GM18858 (cell line): Measurements from ENCODE around the gene KAT2A.

Source experiments
- ATAC-seq: cut with Tn5 transposase; IDR thresholded peaks from one replicate; pipeline ENCODE4 v1.9.1; 2021; ENCODE audit not compliant: unreplicated experiment

KAT2A gene

GRCh38 chr17:42116705-42117396, 4.3 kb downstream of the KAT2A start:
- no peak for ATAC-seq

DNA sequence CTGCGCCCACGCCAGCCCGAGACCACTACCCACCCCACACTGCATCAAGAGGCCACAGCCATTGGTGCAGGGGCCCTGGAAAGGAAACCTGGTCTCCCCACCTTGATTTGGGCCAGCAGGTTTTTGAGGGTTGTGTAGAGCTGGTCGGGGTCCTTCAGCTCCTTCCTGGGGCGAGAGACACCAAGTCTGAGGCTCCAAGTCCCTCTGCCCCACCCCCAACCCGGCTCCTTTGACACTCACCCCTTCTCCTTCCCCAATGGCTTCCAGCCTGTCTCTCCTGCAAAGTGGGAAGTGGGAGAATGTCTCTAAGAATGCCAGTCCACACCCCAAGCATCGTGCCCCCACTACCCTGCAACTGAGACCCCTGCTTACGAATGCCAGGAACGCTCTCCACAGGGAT, 7.0 kb downstream of the KAT2A start:
- ATAC-seq = no peak

DNA sequence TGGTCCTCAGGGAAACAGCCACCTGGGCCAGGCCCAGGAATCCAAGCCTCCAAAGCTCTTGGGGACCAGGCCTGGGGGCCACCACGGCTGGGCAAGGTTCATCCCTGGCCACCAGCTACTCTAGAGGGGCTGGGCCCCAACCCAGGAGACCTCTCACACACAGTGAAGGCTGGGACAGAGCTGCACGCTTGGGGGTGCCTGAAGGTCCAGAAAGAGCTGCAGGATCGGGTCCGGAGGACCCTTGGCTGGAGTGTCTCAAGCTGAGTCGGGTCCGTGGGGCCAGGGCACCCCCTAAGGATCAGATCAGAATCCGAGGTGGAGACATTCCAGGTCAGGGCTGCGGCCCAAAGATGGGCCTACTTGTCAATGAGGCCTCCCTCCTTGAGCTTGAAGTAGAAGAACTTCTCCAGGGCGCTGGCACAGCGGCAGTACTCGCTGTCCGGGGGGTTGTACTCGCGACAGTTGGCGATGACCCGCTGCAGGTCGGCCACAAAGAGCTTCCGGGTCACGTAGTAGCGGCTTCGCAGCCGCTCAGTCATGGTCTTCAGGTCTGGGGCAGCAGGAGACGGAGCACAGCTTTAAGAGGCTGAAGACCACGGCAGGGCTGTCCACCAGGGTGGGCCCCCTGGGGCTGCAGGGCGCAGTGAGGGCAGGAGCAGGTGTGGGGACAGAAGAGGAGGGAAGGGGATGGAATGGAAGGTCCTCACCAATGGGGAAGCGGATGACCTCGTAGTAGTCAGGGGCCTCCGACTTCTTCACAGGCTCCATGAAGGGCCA, 7.7 kb downstream of the KAT2A start:
- ATAC-seq = no peak

DNA sequence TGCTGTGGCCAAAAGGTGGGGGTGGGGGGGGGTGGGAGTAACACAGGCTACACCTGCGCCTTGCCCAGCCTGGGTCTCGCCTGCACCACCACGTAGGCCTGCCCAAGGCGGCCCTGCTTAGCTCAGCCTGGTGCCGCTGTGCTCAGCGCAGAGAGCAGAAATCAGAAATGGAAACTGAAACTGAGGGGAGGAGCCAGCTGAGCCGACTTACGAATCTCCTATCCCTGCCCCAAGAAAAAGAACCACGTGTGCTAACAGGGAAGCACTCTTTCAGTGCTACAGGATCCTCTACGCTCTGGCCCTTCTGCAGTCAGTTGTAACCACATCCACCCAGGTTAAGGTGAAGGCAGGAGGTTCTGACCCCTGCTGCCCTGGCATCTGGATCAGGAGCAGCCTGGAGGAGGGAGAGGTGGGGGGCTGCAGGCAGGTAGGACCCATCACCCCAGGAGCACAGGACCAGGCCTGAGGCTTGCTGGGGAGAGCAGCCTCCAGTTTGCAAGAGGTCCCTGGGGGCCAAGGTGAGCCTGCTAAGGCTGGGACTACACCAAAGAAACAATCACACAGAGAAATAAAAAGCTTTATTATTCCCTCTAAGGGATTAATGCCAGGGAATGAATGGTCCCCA, 8.5 kb downstream of the KAT2A start, which contains the start of gene DHX58:
DHX58 (minus strand) TSS at position 163 of the 625 bp plus-strand sequence. CDS start 822 bp downstream, outside the sequence.
- peak; percentile 55 for ATAC-seq

DNA sequence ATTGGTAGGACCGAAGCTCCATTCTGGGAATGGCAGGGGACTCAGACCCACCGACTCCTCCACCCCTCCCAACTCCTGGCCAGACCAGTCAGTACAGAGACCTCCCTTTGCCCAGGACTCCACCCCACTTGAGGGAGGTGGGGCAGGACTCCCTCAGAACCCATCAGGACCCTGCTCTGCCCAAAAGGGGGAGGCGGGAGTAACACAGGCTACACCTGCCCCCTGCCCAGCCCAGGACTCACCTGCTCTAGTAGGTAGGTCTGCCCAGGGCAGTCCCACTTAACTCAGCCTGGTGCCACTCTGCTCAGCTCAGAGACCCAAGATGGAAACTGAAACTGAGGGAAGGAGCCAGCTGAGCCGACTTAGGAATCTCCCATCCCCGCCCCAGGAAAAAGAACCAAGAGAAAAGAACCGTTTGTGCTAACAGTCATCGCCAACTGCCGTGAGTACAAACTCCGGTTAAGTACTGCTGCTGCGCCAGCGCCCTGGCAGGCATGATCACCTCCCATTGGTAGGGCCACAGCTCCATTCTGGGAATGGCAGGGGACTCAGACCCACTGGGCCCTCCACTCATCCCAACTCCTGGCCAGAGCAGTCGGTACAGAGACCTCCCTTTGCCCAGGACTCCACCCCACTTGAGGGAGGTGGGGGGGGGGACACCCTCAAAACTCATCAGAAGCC, 9.2 kb downstream of the KAT2A start:
- ATAC-seq = no peak

DNA sequence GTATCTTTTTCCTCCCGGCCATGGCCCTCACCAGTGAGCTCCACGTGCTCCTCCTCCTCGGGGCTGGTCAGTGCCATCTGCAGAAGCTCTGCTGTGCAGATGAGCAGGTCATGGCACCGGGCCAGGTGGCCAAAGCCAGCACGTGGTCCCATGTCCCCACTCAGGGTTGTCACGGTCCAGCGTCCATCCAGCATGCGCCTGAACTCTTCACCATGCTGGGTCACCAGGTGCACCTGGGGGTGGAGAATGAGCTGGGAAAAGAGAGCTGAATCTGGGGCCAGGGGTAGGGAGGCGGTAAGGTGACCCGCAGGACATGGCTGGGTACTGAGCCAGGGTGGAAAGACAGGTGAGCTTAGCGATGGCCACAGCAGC, 9.9 kb downstream of the KAT2A start:
- no peak for ATAC-seq

- no peak for ATAC-seq
Observed at GRCh38 chr17:42110301-42111264, 10.6 kb downstream of the KAT2A start.

DNA sequence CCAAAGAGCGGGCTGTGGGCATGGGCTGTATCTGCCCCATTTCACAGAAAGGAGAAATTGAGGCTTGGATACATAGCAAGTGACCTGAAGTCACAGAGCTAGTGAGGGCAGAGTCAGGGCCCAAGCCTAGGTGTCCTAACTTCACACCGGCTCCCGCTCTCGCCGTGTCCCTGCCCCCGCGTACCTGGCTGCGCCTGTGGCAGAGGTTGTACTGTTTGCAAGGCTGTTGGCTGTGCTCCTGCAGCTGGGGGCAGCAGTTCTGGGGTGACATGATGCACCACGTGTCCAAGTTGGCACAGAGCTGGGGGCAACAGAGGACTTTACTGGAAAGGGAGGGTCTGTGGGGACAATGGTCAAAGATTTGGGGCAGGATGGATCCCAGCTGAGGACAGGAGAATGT, 12.1 kb downstream of the KAT2A start:
- ATAC-seq = no peak

GRCh38 chr17:42107597-42108576, 13.3 kb downstream of the KAT2A start:
- peak; percentile 39 for ATAC-seq

GRCh38 chr17:42107124-42107523, 14.0 kb downstream of the KAT2A start:
- no peak for ATAC-seq

GRCh38 chr17:42106009-42106408, 15.2 kb downstream of the KAT2A start:
- no peak for ATAC-seq

DNA sequence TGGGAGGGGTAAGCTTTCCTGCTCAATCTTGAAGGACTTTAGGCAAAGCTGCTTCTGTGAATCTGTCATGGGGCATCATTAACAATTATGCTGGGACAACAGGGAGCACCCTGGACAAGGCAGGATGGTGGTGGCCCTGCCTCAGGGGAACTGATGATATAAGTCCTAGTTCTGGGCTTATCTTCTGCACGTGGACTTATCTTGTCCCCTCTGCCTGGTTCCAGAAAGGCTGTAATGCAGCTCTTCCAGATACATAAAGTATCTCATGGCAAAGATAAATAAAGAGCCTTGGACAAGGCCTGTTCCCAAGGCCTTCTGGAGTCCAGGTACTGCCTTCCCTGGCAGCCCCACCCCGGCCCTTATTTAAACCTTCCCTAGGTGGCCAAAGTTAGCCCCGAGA, 16.9 kb downstream of the KAT2A start:
- no peak for ATAC-seq

GRCh38 chr17:42103221-42103954, 17.8 kb downstream of the KAT2A start:
- no peak for ATAC-seq

- ATAC-seq = no peak
Observed at GRCh38 chr17:42101513-42102292, 19.5 kb downstream of the KAT2A start.

DNA sequence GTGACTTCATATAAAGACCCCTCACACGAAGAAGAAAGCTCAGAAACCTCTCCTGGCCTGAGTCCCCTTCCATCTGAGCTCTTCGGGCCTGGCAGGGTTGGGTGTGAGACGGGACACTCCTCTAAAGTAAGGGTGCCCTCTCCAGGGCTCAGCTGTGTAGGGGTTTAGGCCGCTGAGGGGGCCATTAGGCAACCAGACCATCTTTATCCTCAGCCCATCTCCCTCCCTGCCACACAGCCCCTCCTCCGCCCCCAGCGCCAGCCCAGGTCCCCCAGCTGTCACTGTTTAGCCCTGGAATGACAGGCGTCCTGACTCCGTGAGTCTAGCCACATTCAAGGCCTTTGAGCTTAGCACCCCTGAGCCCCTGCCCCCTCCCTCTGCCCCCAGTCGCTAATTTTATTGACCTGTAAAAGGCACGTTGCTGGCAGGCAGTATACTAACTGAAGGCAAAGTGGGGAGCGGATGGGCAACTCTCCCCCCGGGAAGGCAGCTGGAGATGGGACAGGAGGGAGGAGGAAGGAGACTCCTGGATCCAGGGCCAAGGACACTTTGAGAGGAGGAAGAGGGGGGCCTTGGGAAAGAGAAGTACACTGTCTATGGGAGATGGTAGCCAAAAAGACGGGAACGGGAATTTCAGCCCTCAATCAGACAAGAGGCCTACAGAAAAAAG, 22.3 kb downstream of the KAT2A start:
- ATAC-seq = no peak

DNA sequence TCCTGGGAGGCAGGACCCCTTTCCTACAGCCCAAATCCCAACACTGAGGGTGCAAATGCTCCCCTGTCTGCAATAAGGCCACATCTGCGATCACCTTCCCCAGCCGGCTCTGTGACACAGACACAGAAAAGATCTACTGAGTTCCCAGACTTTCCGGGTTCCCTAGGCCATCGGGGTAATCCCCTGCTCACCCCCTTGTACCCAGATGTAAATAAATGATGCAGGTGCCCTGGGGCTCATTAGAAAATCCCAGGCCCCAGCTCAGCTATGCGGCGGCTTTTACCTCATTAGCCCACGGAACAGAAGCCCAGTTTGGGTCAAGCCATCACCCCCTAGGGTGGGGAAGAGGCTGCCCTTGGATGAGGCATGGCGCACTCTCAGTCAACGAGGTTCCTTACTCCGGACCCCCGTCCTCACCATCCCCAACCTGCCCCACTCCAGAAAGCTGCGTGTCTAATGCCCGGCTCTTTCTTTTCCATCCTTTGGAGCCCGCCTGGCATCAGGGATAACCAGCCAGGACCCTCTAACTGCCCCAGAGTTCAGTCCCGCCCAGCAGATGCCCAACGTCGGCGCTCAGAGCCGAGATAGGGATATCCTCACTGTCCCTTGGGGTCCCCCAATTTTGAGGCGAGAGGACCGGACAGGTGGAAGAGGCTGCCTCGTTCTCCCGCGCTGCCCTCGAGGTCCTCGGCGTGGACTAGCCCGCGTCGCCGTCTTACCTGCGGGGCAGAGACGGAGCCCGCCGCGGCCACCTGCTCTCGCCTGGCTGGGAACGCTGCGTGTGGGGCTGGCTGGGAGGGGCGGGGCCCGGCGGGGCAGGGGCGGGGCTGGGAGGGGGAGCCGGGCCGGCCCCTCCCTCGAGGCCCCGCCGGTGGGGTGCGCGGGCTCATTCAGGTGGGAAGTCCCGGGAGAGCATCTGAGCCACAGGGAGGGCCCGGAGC, 23.2 kb downstream of the KAT2A start, which contains the start of gene ZNF385C:
ZNF385C (minus strand) TSS at position 783 of the 941 bp plus-strand sequence. CDS start 35,417 bp downstream, outside the sequence.
- ATAC-seq = no peak
